NCI-H146 treated with DMSO at 0.1 percent for 48 hours (cell line): ENCODE results near the gene PDZD11.
"Not testable (repeated sequence)": the region's sequence is repeated elsewhere in the genome, so short reads cannot be mapped to it uniquely, and the experiment has no call there.

Experiments
- DNase-seq: peaks from one replicate; lab custom pipeline; 2025; ENCODE audit not compliant: unreplicated experiment; lab: John Stamatoyannopoulos, UW

The PDZD11 gene, protein sequence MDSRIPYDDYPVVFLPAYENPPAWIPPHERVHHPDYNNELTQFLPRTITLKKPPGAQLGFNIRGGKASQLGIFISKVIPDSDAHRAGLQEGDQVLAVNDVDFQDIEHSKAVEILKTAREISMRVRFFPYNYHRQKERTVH

DNA sequence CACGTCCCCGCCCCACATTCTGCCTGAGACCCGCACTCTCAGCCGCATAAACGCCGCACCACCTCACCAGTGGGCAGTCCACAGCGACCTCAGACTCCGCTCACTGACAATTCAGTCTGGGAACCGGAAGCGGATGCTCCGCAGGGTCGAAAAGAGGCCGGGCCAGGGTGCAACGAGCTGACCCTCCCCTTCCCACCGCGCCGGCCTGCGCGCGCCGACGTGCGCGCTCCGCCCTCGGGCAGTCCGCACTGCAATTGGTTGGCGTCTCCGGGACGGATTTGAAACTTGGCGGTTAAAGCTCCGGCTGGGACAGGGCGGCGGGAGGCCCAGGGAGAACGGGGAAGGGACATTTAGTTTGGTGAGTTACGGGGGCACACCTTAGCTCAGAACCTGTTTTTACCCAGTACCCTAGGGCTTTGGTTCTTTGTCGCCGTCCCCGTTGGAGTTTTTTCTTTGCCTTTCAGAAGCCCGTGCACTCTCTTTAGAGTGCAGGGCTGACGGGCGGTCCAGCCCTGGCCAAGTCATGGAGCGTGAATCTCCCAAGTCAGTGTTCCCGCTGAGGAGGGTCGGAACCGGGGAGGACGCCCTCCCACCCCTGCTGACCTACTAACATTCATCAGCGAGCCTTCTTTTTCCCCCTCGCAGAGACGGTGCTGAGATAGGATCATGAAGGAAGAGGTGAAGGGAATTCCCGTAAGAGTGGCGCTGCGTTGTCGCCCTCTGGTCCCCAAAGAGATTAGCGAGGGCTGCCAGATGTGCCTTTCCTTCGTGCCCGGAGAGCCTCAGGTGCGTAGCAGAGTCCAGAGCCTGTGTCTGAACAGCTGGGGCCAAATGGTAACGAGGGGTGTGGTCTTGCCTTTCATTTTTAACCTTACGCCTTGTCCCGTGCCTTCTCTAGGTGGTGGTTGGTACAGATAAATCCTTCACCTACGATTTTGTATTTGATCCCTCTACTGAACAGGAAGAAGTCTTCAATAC lies at the start of gene PDZD11, which contains the start of gene KIF4A:
Gene PDZD11, minus strand, starts transcription at position 135 of the 978 bp plus-strand sequence. CDS start 586 bp downstream, outside the sequence.
Gene KIF4A, plus strand, starts transcription at position 312 of the 978 bp plus-strand sequence. Its CDS starts 355 bp downstream, at position 667.
- peak; percentile 44 for DNase-seq

DNA sequence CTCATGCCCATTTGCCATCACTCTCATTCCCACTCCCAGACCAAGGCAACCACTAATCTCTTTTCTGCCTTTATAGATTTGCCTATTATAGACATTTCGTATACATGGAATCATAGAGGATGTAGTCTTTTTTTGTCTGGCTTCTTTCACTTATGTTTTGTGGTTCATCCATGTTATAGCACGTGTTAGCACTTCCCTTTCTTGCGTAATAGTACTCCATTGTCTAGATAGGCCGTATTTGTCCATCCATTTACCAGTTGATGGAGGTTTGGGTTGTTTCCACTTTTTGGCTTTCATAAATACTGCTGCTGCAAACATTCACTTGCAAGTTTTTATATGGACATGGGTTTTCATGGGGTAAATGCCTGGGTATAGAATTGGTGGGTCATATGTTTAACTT lies 48.6 kb upstream of the PDZD11 start:
- DNase-seq = no peak

- no peak for DNase-seq
Measured at GRCh38 chrX:70336767-70337166, 47.0 kb upstream of the PDZD11 start.

DNA sequence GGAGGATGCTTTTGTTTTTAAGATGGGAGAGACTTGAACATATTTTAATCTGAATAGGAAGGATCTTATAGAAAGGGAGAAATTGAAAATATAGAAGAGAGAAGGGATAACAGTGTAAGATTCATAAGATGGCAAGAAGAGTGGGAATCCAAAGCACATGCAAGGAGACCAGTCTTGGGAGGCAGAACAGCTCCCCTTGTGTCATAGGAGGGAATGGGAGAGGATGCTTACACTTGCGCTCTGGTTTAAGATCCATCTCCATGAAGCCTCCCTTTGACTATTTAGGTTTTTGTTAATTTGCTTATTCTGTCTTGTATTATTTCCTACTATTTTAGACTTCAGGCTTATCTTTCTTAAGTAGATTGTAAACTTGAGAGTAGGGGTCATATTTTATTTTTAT lies 42.9 kb upstream of the PDZD11 start:
- no peak for DNase-seq

DNA sequence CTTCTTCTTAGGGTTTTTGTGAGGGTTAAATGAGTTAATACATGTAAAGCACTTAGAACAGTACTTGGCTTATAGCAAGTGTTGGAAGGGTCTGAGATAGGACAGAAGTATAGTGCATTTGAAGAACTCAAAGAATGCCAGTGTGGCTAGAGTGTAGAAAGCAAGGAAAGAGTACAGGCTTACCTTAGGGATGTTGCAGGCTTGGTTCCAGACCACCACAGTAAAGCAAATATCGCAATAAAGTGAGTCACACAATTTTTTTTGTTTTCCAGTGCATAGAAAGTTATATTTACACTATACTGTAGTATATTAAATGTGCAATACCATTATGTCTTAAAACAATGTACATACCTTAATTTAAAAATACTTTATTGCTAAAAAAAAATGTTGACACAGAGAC lies 41.4 kb upstream of the PDZD11 start:
- DNase-seq = no peak

DNA sequence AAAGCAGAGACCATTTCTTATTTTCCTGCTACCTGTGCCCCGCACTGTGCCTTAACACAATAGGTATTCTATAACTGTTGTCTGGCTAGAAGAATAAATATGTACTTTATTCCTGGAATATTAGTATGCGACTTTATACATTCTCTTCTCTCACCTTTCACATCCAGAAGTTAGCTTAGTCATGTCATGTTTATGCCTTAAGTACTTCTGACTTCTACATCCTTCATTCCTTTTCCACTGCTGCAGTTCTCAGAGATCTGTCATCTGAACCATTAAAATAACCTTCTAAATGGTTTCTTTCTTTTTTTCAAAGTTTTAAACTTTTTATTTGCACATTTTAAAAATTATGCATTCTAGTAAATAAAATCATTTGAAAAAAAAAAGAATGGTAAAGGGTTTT lies 34.6 kb upstream of the PDZD11 start:
- no peak for DNase-seq

- not testable (repeated sequence) for DNase-seq
Measured at GRCh38 chrX:70323628-70324027, 33.9 kb upstream of the PDZD11 start.

- no peak for DNase-seq
Measured at GRCh38 chrX:70322784-70323183, 33.1 kb upstream of the PDZD11 start.

DNA sequence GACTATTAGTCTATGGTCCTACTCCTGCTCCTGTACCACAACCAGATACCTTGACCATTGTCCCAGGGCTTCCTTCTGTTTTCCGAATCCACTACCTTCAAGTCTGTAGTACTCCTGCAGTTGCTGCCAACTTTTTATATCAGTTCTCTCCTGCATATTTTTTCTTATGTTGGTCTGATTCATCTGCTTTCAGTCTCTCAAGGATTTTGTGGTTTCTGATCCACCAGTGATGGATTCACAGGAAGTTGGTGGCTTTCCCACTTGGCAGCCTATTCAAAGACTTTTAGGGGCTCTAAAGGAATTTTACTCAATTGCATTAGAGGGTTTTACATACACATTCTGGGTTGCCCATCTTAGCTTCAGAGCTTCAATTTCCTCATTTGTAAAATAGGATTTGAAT lies 23.8 kb upstream of the PDZD11 start:
- no peak for DNase-seq

DNA sequence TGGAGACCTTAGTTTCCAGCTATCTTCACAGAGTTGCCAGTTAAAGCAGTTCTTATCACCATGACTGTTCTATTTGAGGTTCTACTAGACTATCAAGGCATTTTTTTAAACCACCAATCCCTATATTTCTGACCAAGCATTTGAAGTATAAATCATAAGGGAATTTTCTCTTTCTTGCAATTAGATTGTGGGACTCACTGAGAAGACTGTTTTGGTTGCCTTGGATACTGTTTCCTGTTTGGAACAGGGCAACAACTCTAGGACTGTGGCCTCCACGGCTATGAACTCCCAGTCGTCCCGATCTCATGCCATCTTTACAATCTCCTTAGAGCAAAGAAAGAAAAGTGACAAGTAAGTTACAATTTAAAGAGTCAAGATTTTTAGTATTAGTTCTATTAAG lies 12.0 kb upstream of the PDZD11 start:
- DNase-seq = no peak

DNA sequence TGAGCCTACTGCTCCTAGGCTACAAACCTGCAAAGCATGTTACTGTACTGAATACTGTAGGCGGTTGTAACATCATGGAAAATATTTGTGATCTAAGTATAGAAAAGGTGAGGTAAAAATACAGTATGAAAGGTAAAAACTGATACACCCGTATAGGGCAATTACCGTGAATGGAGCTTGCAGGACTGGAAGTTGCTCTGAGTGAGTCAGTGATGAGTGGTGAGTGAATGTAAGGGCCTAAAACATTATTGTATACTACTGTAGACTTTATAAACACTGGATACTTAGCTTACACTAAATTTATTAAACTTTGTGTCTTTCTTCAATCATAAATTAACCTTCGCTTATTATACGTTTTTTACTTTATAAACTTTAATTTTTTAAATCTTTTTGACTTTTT lies 3.9 kb upstream of the PDZD11 start:
- no peak for DNase-seq

GRCh38 chrX:70292788-70293187 lies 3.1 kb upstream of the PDZD11 start:
- DNase-seq = no peak

DNA sequence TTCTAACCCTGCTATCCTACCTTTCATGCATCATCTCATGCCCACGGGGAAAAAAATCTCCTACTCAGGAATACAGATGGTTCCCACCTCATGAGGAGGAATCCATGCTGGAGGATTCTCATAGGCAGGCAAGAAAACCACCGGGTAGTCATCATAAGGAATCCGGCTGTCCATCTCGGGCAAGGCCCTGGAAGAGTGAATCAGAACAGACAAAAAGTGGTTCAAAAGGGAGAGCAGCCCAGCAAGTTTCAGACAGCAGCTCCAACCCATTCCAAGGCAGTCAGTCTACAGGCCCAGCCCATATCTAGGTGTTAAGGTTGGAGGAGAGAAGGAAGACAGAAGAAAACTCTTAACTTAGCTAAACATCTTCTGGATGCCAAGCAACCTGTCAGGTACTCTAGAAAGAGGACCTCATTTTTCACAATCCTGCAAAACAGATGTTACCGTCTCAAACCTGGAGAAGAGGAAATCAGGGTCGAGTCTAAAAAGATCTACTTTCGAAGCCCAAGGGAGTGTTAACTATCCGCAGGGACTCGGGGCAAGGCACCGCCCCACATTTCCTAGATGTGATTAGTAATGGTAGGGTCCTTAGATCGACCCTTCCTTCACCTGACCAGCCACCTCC lies 447 bp downstream of the PDZD11 start:
- no peak for DNase-seq

DNA sequence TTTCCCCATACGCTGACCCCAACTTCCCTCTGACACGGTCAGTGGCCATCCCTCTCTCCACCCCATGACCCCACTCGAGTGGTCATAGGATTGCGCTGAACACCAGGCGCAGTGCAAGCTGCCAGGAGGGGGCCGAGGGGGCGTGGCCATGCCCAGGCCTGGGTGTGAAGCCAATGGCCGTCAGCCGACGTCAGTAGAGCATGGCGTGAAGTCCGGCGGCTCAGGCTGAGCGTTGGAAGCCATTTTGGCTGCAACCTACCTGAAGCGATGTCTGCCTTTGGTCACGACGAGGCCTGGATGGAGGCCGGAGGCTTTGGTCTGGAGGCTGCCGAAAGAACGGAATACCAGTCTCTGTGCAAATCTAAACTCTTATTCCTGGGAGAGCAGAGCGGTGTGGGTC lies 7.8 kb downstream of the PDZD11 start, which contains the start of gene RAB41:
Gene RAB41, plus strand, starts transcription at position 222 of the 400 bp plus-strand sequence. Its CDS starts 46 bp downstream, at position 268.
- no peak for DNase-seq

GRCh38 chrX:70280573-70280972 lies 9.2 kb downstream of the PDZD11 start:
- DNase-seq = no peak

GRCh38 chrX:70279081-70279480 lies 10.6 kb downstream of the PDZD11 start:
- DNase-seq = no peak

DNA sequence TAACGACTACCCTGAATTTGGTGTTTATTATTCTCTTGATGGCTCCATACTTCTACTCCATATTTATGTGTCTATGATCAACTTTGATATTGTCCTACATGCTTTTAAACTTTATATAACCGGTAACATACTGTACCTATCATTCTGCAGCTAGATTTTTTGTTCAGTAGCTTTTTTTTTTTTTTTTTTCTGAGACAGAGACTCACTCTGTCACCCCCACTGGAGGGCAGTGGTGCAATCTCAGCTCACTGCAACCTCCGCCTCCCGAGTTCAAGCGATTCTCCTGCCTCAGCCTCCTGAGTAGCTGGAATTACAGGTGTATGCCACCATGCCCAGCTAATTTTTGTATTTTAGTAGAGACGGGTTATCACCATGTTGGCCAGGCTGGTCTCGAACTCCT lies 15.7 kb downstream of the PDZD11 start:
- DNase-seq = not testable (repeated sequence)

GRCh38 chrX:70268034-70268433 lies 21.7 kb downstream of the PDZD11 start, which contains the start of gene ARR3:
ARR3 (plus strand) TSS chrX:70268334; CDS start chrX:70269386, 1,052 bp downstream.
- no peak for DNase-seq

- no peak for DNase-seq
Measured at GRCh38 chrX:70264784-70265183, 24.9 kb downstream of the PDZD11 start.

DNA sequence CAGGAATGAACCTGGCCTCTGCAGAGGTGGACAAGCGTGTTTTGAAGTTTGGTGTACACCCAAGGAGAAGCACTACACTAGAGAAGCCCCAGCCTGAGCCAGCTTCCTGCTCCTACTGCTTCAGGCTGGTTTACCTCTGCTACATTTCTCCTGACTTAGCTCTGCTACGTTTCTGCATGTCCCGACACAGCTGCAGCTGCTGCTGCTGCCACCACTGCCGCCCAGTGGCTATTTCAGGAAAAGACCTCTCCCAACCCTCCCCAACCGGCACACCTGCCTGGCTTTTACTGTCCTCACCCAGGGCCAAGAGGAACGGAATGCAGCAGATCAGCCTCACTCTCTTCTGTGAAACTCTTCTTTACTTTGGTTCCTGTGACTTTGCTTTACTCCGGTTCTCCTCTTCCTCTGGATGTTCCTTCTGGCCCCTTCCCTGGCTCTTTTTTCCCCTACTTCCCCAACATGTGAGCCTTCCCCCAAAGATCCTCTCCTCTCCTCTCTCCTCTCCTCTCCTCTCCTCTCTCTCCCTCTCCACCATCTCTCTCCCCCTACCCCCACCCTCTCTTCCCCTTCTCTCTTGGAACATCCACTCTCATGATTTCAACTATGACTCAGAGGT lies 26.7 kb downstream of the PDZD11 start:
- DNase-seq = peak; percentile 64

- DNase-seq = no peak
Measured at GRCh38 chrX:70260104-70260503, 29.6 kb downstream of the PDZD11 start, which contains the start of gene P2RY4. P2RY4 (minus strand) TSS chrX:70260204; CDS start chrX:70259624, 580 bp downstream.
